Fibroblast of lung (primary cell): ENCODE results near the gene PTOV1. TPM values are rescaled to one million over a fixed set of nuclear protein-coding genes. Genes with fewer than 3 reads are reported as not detected.

Experiments used
- DNase-seq, 2 donors: peaks; one replicate each; pipeline versions ENCODE4 v3.0.0 to v3.0.0-alpha.2; 2010; ENCODE audit warnings: low read depth in 2 of 2
- H2AFZ ChIP-seq: 2 replicates; pipeline ENCODE4 v1.5.1; 2012; ENCODE audit warnings: low read length, control low read depth, inconsistent platforms
- H3K27ac ChIP-seq: 2 replicates; pipeline ENCODE4 v1.5.1; 2011; ENCODE audit warnings: low read length, control low read depth; ENCODE audit not compliant: insufficient read depth
- H3K27me3 ChIP-seq: 2 replicates; pipeline ENCODE4 v1.5.1; 2011; ENCODE audit warnings: mild to moderate bottlenecking, low read length; ENCODE audit not compliant: control insufficient read depth, insufficient read depth
- H3K36me3 ChIP-seq: 2 replicates; pipeline ENCODE4 v1.5.1; 2011; ENCODE audit warnings: low read length; ENCODE audit not compliant: control insufficient read depth, insufficient read depth
- H3K4me1 ChIP-seq: 2 replicates; pipeline ENCODE4 v1.5.1; 2011; ENCODE audit warnings: low read length; ENCODE audit not compliant: control insufficient read depth, insufficient read depth; ENCODE audit errors: extremely low read depth
- H3K4me2 ChIP-seq: 2 replicates; pipeline ENCODE4 v1.5.1; 2011; ENCODE audit warnings: low read length, control low read depth; ENCODE audit not compliant: insufficient read depth; ENCODE audit errors: extremely low read depth
- H3K4me3 ChIP-seq, 4 experiments: fragments of 200-600 bp in 1 of 4; sonication (generic) in 1 of 4; replicated peaks in 1 of 4; 2 replicates each; pipeline ENCODE4 v1.5.1; 2011 to 2016; ENCODE audit warnings: low read length in 4 of 4, low read depth in 3 of 4, mild to moderate bottlenecking in 3 of 4, control low read depth in 2 of 4, inconsistent platforms in 1 of 4, mixed read lengths in 1 of 4; ENCODE audit not compliant: insufficient read depth in 1 of 4; ENCODE audit errors: control extremely low read depth in 1 of 4
- H3K79me2 ChIP-seq: 2 replicates; pipeline ENCODE4 v1.5.1; 2012; ENCODE audit warnings: mild to moderate bottlenecking, low read length, inconsistent platforms; ENCODE audit not compliant: control insufficient read depth, insufficient read depth
- H3K9ac ChIP-seq: 2 replicates; pipeline ENCODE4 v1.5.1; 2011; ENCODE audit warnings: mild to moderate bottlenecking, low read length, control low read depth; ENCODE audit not compliant: insufficient read depth
- H3K9me3 ChIP-seq: 2 replicates; pipeline ENCODE4 v1.5.1; 2012; ENCODE audit warnings: low read depth, low read length; ENCODE audit not compliant: control insufficient read depth, insufficient read depth
- H4K20me1 ChIP-seq: 2 replicates; pipeline ENCODE4 v1.5.1; 2011; ENCODE audit warnings: low read length; ENCODE audit not compliant: control insufficient read depth, insufficient read depth; ENCODE audit errors: extremely low read depth
- CTCF ChIP-seq, 2 donors: IDR thresholded peaks in 1 of 2; conservative IDR thresholded peaks in 1 of 2; 1 replicate in 1 of 2; 2 replicates in 1 of 2; pipeline ENCODE4 v1.5.1; 2011 to 2012; ENCODE audit warnings: low read length in 2 of 2, control low read depth in 1 of 2, inconsistent platforms in 1 of 2, low read depth in 1 of 2, mild to moderate bottlenecking in 1 of 2
- EZH2 ChIP-seq: IDR thresholded peaks from 2 replicates; pipeline ENCODE4 v1.5.1; 2012; ENCODE audit warnings: low read length, control low read depth, mild to moderate bottlenecking; ENCODE audit errors: missing control alignments
- polyA plus RNA-seq, 2 donors: library from polyadenylated mRNA; depleted of rRNA in 1 of 2; stranded (reverse) in 1 of 2; unstranded in 1 of 2; fragments of >200 nt; gene quantifications; 2 replicates each; pipeline ENCODE4 v1.2.1, GENCODE V29; 2011 to 2012; ENCODE audit warnings: missing spikeins in 1 of 2
- total RNA-seq: library from RNA; depleted of rRNA; stranded (reverse); fragments of >200 nt; gene quantifications from 2 replicates; pipeline ENCODE4 v1.2.1, GENCODE V29; 2014

The PTOV1 gene
- total and polyA plus RNA-seq, 2 donors (not counting 1 experiment from before 2014, with no cell fraction given): 41.1 to 56.0 TPM

GRCh38 chr19:49831592-49831991 lies 19.4 kb upstream of the PTOV1 start:
- Histone ChIP-seq H3K27ac (no peak overlapping the region), H3K36me3 (peaks cover 21% of the 10 kb centered on the region), H2AFZ (no peak overlapping the region), H3K27me3 (no peaks in the 10 kb centered on the region), H4K20me1 (no peaks in the 10 kb centered on the region), H3K9me3 (no peaks in the 10 kb centered on the region), H3K4me2 (no peak overlapping the region), H3K9ac (no peak overlapping the region), H3K4me3 (no peak overlapping the region), H3K79me2 (no peaks in the 10 kb centered on the region), H3K4me1 (no peaks in the 10 kb centered on the region)
- no peak for TF ChIP-seq EZH2
- DNase-seq: no peak

- no peak for TF ChIP-seq CTCF (conservative IDR thresholded peaks at IDR 0.05 in 1 of 2, IDR thresholded peaks at IDR 0.05 in 1 of 2; ENCODE audit: low read depth in 1 of 2, low read length in 2 of 2)
- no peak for TF ChIP-seq EZH2
- Histone ChIP-seq H3K27ac (no peak overlapping the region), H2AFZ (no peak overlapping the region), H3K36me3 (peaks cover 22% of the 10 kb centered on the region), H3K27me3 (no peaks in the 10 kb centered on the region), H3K79me2 (no peaks in the 10 kb centered on the region), H3K4me2 (no peak overlapping the region), H3K9ac (no peak overlapping the region), H3K9me3 (no peaks in the 10 kb centered on the region), H3K4me3 (no peak overlapping the region), H4K20me1 (no peaks in the 10 kb centered on the region), H3K4me1 (no peaks in the 10 kb centered on the region)
- no peak for DNase-seq
These were observed 18.4 kb upstream of the PTOV1 start for GRCh38 chr19:49832556-49832955.

GRCh38 chr19:49833599-49833998 lies 17.4 kb upstream of the PTOV1 start:
- H4K20me1 ChIP-seq: no peaks in the 10 kb centered on the region
- H3K4me1 ChIP-seq: no peaks in the 10 kb centered on the region
- H3K9ac ChIP-seq: no peak overlapping the region
- no peak for DNase-seq
- no peaks in the 10 kb centered on the region for H3K79me2 ChIP-seq
- H3K27ac ChIP-seq: no peak overlapping the region
- no peak overlapping the region for H3K4me2 ChIP-seq
- no peak overlapping the region for H2AFZ ChIP-seq
- H3K4me3 ChIP-seq: no peak overlapping the region
- no peaks in the 10 kb centered on the region for H3K27me3 ChIP-seq
- H3K9me3 ChIP-seq: no peaks in the 10 kb centered on the region
- H3K36me3 ChIP-seq: peaks cover 25% of the 10 kb centered on the region
- TF ChIP-seq EZH2: no peak
- no peak for TF ChIP-seq CTCF (conservative IDR thresholded peaks at IDR 0.05 in 1 of 2, IDR thresholded peaks at IDR 0.05 in 1 of 2; ENCODE audit: low read depth in 1 of 2, low read length in 2 of 2)
